Measurements from ENCODE around the gene PHLDB2. TPM values are rescaled to one million over a fixed set of nuclear protein-coding genes. Genes with fewer than 3 reads are reported as not detected.

PHLDB2 gene
- total RNA-seq, 1 donor from 2014 or later: 36.9 TPM

DNA sequence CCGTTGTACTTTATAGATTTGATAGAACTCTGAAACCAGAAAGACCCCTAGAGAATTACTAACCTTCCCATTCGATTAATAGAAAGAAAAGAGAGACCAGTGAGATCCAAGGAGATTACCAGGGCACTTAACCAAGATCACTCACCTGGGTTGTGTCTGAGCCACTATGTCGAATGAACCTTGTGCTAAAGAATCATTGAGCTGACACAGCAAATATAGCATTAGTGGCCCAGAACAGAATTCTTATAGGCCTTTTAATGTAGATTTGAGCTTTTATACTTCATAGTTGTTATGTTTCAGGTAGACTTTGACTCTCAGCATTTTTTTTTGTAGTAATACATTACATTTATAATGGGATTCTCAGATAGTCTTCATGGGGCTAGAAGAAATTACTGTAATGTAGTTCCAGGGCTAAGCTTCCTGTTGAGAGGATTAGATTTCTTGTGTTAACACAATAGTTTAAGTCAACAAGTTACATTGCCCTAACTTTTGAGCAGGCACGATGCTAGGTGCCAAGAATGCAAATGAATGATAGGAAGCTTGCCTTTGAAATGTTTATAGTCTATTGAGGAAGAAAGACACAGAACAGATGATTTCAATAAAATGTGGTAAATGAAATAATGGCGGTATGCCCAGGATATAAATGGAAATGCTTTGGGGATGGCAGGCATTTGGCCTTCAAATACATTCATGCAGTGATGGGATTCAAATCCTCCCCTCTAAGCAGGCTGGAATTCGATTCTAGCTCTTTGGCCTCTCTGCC is 95.3 kb downstream of the PHLDB2 start:
- H3K4me3 ChIP-seq (ENCODE audit: low read depth, low read length): no peak overlapping the region
- DNase-seq (ENCODE audit: low read depth): no peak
- TF ChIP-seq, protein P1, sequence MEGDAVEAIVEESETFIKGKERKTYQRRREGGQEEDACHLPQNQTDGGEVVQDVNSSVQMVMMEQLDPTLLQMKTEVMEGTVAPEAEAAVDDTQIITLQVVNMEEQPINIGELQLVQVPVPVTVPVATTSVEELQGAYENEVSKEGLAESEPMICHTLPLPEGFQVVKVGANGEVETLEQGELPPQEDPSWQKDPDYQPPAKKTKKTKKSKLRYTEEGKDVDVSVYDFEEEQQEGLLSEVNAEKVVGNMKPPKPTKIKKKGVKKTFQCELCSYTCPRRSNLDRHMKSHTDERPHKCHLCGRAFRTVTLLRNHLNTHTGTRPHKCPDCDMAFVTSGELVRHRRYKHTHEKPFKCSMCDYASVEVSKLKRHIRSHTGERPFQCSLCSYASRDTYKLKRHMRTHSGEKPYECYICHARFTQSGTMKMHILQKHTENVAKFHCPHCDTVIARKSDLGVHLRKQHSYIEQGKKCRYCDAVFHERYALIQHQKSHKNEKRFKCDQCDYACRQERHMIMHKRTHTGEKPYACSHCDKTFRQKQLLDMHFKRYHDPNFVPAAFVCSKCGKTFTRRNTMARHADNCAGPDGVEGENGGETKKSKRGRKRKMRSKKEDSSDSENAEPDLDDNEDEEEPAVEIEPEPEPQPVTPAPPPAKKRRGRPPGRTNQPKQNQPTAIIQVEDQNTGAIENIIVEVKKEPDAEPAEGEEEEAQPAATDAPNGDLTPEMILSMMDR (conservative IDR thresholded peaks at IDR 0.05; ENCODE audit: low read depth, low read length): no peak

DNA sequence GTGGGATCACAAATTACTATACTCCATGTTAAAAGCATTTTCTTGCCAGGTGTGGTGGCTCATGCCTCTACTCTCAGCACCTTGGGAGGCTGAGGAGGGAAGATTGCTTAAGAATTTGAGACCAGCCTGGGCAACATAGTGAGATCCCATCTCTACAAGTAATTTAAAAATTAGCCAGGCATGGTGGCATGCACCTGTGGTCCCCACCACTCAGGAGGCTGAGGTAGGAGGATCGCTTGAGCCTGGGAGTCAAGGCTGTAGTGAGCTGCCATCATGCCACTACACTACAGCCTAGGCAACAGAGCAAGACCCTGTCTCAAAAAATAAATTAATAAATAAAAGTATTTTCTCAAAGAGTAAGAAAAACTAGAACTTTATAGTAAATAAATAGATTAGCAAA is 96.8 kb downstream of the PHLDB2 start:
- H3K4me3 ChIP-seq (ENCODE audit: low read depth, low read length): no peak overlapping the region
- TF ChIP-seq, protein P1 (conservative IDR thresholded peaks at IDR 0.05; ENCODE audit: low read depth, low read length): no peak
- no peak for DNase-seq (ENCODE audit: low read depth)

DNA sequence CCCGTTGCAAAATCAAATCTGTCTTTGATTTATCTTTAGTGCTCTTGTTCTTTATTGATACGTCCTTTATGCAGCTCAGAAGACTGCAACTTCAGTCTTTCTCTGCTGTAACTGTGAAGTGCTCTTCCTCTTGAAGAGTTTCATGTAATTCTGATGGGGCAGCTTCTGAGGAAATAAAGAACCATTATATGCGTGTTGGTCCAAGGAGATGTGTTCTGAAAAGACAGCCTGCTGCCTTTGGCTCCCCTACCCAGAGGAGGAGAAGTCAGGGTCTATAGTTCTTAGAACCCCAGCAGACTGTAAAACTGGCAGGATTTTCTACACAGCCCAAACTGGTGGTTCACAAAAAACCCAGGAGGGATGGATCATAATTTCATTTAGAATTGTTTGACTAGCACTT is 97.4 kb downstream of the PHLDB2 start:
- DNase-seq (ENCODE audit: low read depth): no peak
- no peak overlapping the region for H3K4me3 ChIP-seq (ENCODE audit: low read depth, low read length)
- TF ChIP-seq, protein P1 (conservative IDR thresholded peaks at IDR 0.05; ENCODE audit: low read depth, low read length): no peak

- TF ChIP-seq, protein P1 (conservative IDR thresholded peaks at IDR 0.05; ENCODE audit: low read depth, low read length): no peak
- H3K4me3 ChIP-seq (ENCODE audit: low read depth, low read length): no peak overlapping the region
- DNase-seq (ENCODE audit: low read depth): no peak
Measured at GRCh38 chr3:111956995-111957734, 98.1 kb downstream of the PHLDB2 start.

- DNase-seq (ENCODE audit: low read depth): no peak
- TF ChIP-seq, protein P1 (conservative IDR thresholded peaks at IDR 0.05; ENCODE audit: low read depth, low read length): no peak
- H3K4me3 ChIP-seq (ENCODE audit: low read depth, low read length): no peak overlapping the region
Measured at GRCh38 chr3:111961461-111962164, 102.5 kb downstream of the PHLDB2 start.

DNA sequence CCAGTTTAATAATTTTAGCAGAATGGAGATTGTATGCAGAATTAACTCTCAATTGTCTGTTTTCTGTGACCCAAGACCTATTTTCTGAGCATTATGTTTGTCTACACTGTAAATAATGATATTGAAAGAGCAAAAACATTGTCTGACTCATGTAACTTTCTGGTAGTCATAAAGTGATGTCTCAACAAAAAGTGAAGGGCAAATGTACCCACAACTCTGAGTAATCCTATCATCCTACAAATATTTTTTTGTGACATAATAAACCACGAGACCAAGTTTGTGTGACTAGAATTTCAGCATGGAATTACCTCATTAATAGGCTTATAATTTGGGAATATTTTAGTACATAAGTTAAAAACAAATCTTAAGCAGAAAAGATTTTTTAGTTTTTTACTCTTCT is 104.4 kb downstream of the PHLDB2 start:
- TF ChIP-seq, protein P1 (conservative IDR thresholded peaks at IDR 0.05; ENCODE audit: low read depth, low read length): no peak
- H3K4me3 ChIP-seq (ENCODE audit: low read depth, low read length): no peak overlapping the region
- no peak for DNase-seq (ENCODE audit: low read depth)
